GM10847 (cell line): ENCODE results near the gene COL4A5.

Experiments
- POLR2A ChIP-seq: IDR thresholded peaks from 2 replicates; pipeline ENCODE4 v1.6.1; 2011; ENCODE audit not compliant: insufficient read length; ENCODE audit errors: extremely low read depth

COL4A5 gene

GRCh38 chrX:108439426-108439942 lies at the start of gene COL4A5:
Gene COL4A5 (plus strand): TSS chrX:108439838. CDS start chrX:108440126, 288 bp downstream.
- TF ChIP-seq POLR2A = no peak

- no peak for TF ChIP-seq POLR2A
These were observed 43.3 kb upstream of the COL4A5 start for GRCh38 chrX:108396188-108396891.

- no peak for TF ChIP-seq POLR2A
These were observed 42.7 kb upstream of the COL4A5 start for GRCh38 chrX:108396986-108397385.

GRCh38 chrX:108397627-108398391 lies 41.8 kb upstream of the COL4A5 start:
- TF ChIP-seq POLR2A = no peak

GRCh38 chrX:108399418-108400165 lies 40.0 kb upstream of the COL4A5 start:
- no peak for TF ChIP-seq POLR2A

- TF ChIP-seq POLR2A = no peak
These were observed 26.9 kb upstream of the COL4A5 start for GRCh38 chrX:108412783-108413182.

- no peak for TF ChIP-seq POLR2A
These were observed 24.5 kb upstream of the COL4A5 start for GRCh38 chrX:108415146-108415545.

GRCh38 chrX:108415891-108416290 lies 23.7 kb upstream of the COL4A5 start:
- no peak for TF ChIP-seq POLR2A

- TF ChIP-seq POLR2A = no peak
These were observed 22.4 kb upstream of the COL4A5 start for GRCh38 chrX:108417257-108417656.

GRCh38 chrX:108419401-108419800 lies 20.2 kb upstream of the COL4A5 start:
- TF ChIP-seq POLR2A = no peak

- no peak for TF ChIP-seq POLR2A
These were observed 19.2 kb upstream of the COL4A5 start for GRCh38 chrX:108420481-108420880.

GRCh38 chrX:108426262-108426661 lies 13.4 kb upstream of the COL4A5 start:
- TF ChIP-seq POLR2A = no peak

GRCh38 chrX:108435261-108435660 lies 4.4 kb upstream of the COL4A5 start:
- no peak for TF ChIP-seq POLR2A

- no peak for TF ChIP-seq POLR2A
These were observed 2.1 kb upstream of the COL4A5 start for GRCh38 chrX:108437349-108438109.

- no peak for TF ChIP-seq POLR2A
These were observed 1.5 kb upstream of the COL4A5 start, which contains the start of gene COL4A6 for GRCh38 chrX:108438110-108438623. Gene COL4A6 (minus strand): TSS chrX:108438422. CDS start chrX:108438196, 226 bp downstream.
